NCI-H526 (cell line): Measurements from ENCODE around the gene SIGLEC14.
"Not testable (repeated sequence)": the region's sequence is repeated elsewhere in the genome, so short reads cannot be mapped to it uniquely, and the experiment has no call there.

Source experiments
- DNase-seq, 2 experiments: peaks; one replicate each; lab custom pipeline; 2025; lab: John Stamatoyannopoulos, UW

SIGLEC14 gene, protein sequence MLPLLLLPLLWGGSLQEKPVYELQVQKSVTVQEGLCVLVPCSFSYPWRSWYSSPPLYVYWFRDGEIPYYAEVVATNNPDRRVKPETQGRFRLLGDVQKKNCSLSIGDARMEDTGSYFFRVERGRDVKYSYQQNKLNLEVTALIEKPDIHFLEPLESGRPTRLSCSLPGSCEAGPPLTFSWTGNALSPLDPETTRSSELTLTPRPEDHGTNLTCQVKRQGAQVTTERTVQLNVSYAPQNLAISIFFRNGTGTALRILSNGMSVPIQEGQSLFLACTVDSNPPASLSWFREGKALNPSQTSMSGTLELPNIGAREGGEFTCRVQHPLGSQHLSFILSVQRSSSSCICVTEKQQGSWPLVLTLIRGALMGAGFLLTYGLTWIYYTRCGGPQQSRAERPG

DNA sequence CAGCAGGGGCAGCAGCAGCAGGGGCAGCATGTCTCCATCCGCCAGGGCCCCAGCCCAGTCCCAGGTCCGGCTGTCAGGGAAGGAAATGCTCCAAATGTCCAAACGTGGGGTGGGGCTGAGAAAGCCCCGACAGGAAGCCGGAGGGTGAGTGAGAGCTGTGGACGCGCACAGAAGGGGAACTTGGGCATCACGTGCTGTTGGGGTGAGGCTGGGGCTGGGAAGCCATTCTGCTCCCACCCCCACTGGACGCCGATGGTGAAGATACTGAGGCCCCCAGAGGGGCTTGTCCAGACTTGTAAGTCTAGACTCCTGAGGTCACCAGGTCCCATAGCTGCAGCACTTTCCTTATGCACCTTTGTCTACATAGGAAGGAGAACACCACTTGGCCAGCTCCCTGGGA, at the start of gene SIGLEC14:
Gene SIGLEC14, minus strand, starts transcription at position 96 of the 400 bp plus-strand sequence. Its CDS starts 66 bp downstream, at position 30.
- DNase-seq = not testable (repeated sequence)

DNA sequence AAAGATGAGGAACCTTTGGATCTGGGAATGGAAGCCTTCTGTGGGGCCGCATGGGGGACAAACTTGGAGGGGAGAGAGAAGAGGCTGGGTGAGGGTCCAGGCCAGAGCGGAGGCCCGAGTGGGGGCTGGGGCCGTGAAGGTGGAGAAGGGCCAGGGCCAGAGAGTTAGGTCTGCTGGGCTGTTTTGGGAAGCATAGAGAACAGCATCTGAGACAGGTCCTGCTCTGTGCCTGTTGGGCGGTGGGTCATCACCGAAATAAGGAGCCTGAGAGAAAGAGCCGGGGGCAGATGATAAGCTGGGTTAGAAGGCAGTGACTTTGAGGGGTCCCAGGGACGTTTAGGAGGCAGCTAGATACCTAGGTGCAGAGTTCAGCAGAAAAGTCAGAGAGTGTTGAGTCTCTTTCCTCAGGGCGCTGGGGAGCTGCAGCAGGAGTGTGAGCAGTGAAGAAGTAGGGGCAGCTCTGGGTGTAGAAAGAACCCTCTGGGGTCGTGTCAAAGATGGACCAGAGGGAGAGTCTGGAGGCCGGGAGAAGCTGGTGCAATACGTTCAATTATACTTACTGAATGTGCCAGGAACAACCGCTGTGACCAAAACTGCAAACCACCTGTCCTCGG, 49.2 kb upstream of the SIGLEC14 start:
- no peak for DNase-seq

DNA sequence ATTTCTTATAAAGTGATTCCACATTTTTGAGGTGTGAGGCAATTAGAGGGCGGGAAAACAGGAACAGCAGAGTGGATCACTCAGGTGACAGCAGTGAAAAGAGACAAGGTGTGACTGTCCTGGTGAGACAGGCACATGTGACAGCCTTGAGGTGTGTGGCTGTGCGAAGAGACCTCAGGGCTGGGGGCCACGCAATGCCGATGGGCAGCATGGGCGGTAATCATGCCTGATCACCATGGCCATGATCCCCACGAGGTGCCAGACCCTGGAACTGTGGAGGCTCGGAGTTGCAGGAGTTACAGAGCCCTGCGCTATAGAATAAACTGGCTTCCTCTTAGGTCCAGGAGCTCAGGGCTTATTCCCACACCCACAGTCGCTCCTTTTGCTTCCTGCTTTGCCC, 48.5 kb upstream of the SIGLEC14 start:
- DNase-seq = no peak

DNA sequence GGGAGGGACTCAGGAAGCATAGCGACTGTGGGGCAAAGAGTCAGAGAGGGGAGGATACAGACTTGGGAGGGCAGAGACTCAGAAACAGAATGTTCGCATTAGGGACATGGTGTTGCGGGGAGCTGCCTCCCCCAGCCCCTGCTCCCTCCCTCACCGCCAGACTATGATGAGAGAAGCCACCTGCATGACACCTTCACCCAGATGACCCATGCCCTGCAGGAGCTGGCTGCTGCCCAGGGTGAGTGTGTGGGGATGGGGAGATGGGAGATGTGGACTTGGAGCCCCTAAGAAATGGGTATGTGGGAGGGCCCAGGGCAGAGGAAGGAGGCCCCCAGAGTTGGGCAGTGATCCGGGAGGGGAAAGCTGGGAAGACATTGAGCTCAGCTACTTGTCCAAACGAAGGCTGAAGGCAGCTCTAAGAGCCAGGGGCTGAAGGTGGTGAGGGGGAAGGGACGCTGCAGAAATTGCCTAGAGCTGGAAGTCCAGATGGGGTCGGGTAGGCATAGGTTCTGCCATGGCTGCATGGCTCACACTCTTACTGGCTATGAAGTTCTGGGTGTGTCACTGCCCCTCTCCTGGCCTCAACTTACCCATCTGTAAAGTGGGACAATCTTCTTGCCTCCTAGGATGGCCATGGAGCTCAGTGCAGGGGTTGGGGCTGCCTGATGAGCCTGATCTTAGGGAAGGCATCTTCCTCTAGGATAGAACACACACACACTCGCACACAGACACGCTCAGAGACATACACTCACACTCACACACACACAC, 47.9 kb upstream of the SIGLEC14 start:
- DNase-seq = no peak

DNA sequence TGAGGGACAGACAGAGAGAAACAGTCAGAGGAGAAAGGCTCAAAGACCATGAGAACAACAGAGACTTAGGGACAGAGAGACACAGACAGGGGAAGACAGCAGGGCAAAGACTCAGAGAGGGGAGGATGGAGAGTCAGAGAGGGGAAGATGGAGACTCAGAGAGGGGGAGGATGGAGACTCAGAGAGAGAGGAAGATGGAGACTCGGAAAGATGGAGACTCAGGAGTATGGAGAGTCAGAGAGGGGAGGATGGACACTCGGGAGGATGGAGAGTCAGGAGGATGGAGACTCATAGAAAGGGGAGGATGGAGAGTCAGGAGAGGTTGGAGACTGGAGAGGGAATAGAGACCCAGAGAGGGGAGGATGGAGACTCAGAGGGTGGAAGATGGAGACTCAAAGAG, 47.2 kb upstream of the SIGLEC14 start:
- no peak for DNase-seq

DNA sequence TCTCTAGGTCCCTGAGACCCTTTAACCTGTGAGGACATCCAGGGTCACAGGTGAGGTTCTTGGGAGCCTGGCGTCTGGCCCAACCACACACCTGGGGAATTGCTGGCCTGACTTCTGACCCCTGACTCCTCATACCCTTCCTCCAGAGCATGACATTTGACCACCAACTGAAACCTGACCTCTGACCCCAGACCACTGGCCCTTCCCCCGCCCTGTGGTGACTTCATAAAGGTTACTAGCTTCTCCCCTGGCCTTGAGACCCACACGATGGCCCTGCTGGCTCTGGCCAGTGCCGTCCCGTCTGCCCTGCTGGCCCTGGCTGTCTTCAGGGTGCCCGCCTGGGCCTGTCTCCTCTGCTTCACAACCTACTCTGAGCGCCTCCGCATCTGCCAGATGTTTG, 46.6 kb upstream of the SIGLEC14 start, which contains the start of gene SPACA6:
Gene SPACA6, plus strand, starts transcription at position 71 of the 400 bp plus-strand sequence. Its CDS starts 197 bp downstream, at position 268.
- DNase-seq = no peak

DNA sequence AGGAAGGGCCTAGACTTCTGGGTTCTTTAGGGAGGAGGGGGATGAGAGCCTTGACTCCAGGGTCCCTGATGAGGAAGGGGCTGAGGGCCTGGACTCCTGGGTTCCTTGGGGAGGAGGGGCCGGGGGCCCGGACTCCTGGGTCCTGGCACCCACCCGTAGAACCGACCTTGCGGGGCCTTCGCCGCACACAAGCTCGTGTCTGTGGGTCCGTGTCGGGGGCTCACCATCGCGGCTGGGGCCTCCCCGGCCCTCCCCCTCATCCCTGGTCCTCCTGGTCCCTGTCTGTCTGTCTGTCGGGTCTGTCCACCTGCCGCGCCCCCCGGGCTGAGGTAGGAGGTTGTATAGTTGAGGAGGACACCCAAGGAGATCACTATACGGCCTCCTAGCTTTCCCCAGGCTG, 45.8 kb upstream of the SIGLEC14 start:
- DNase-seq = no peak

DNA sequence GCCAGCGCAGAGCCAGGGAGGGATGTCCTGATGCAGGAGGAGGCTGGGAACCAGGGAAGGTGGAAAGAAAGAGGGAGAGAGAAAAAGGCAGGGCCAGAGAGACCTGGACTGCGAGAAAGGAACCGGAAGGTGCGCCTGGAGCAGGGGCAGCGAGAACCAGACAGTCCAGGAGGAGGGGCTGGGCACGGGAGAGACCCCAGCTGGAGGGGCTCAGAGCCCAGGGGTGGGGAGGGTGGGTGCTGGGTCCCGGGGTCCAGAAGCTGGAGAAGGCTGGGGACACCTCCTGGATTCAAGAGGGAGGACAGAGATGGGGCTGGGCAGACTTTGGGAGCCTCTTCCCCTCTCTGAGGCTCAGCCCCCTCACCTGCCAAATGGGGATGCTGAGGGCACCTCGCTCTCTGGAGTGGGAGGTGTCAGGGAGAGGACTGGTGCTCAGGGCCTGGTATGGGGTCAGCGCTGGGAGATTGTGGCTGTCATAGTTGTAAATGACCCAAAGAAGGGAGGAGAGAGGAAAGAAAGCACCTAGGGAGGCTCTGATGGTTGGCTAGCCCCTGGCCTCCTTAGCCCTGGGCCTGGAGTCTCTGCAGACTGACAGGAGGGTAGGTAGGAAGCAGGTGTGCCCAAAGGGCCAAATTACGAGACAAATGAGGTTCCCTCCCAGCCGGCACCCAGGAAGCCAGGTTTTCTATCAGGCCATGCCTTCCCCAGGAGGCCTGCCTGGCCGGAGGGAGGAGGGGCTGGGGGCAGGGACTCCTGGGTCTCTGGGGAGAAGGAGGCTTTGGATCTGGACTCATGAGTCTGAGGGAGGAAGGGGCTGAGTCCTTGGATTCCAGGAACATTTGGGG, 45.2 kb upstream of the SIGLEC14 start:
- DNase-seq = peak in 1 of 2 experiments; percentile 34

DNA sequence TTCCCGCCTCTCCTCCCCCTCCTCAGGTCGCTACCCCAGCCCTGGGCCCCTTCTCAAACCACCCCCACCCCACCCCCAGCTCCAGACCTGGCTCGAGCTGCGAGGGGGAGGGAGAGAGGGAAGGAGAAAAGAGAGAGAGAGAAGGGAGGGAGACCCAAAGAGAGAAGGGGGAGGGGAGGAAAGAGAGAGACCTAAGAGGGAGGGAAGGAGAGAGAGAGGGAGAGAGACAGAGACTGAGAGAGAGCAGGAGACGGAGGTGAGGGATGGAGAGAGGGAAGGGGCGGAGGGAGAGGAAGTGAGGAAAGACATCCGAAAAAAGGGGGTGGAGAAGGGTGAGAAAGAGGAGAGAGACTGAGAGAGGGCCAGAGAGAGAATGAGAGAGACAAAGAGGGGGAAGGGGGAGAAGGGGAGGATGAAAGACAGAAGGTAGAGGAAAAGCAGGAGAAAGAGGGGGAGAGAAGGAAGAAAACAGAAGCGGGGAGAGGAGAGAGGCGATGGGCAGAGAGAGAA, 44.5 kb upstream of the SIGLEC14 start:
- peak; percentile 62 to 64 for DNase-seq

DNA sequence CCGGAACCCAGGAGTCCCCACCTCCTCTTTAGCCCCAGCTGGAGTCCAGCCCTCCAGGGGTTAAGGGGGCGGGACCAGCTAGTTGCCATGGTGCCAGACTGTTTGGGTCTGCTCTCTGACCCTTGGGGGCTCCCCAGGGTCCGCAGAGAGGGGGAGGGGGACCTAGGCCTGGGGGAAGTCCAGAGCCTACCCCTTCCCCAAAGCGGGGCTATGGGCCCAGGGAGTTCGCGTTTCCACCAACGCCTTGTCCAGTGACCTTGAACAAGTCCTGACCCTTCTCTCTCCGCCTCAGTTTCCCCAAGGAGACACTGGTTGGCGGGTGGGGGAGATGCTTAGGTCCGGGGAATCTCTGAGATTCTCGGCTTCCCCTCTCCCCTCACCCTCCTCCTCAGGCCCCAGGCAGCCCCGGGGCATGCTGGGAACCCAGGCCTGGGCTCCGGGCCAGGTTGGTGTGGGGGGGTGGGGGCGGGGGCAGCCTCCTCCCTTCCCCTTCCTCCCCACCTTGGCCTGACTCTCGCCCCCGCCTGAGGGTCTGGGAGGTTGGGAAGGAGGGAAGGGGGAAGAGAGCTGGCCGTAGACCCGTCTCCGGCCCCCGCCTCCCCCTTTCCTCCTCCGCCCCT, 43.9 kb upstream of the SIGLEC14 start:
- peak; percentile 62 to 81 for DNase-seq

DNA sequence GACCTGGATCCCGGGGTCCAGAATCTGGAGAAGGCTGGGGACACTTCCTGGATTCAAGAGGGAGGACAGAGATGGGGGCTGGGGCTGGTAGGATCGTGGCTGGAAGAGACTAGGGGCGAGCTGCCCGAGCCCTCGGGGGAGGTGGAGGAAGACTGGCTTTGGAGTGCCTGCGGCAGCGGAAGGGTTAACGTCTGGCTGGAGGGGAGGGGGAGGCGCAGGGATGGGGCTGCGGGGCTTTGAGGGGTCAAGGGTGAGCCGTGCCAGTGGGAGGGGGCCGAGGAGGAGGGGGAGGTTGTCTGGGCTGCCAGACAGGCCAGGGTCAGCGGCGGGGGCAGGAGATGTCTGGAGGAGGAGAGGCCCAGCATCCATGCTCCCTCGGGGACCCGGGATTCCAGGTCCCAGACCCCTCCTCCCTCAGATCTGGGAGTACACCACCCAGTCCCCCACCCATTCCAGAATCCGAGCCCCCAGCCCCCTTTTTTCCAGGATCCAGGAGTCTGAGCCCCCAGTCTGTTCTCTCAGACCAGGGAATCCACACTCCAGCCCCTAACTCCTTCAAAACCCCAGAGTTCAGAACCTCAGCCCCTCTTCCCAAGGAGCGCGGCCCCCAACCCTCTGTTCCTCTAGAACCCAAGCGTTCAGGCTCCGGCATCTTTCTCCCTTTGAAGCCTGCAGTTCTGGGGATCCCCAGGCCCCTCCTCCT, 43.3 kb upstream of the SIGLEC14 start:
- peak in 1 of 2 experiments; percentile 48 for DNase-seq

DNA sequence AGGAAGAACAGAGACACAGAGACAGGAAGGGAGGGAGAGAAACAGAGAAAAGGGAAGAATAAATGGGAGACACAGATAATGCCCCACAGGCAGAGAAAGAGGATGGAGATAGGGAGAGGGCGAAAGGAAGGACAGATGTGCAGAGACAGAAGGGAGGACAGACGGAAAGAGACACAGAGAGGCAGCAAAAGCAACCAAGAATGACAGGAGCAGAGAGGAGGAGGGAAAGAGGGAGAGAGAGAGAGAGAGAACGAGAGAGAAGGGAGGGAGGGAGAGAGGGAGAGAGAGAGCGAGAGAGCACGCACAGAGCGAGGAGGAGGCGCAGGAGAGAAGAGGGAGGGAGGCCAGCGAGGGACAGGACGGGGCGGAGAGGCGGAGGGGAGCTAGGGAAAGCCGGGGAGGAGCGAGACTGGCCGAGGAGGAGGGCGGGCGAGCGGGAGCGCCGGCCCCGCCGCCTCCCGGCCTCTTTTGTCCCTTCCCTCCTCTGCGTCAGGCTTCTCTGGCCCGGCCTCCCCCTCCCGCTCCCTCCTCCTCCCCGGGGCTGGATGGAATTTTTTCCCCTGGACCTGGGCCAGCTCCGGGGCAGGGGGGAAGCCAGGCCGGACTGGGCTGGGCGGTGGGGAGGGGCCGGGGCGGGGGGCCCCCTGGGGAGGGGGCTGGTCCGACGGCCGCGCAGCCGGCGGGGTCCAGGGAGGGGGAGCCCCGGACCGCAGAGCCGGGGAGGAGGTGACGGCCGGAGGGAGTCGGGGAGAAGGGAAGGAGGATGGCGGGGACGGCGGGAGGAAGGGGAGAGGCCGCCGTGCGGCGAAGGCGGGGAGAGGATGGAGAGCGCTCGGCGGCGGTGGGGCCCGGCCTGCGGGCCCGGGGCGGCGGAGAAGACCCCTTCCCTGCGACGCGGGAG, 42.3 kb upstream of the SIGLEC14 start:
- peak; percentile 33 to 87 for DNase-seq

DNA sequence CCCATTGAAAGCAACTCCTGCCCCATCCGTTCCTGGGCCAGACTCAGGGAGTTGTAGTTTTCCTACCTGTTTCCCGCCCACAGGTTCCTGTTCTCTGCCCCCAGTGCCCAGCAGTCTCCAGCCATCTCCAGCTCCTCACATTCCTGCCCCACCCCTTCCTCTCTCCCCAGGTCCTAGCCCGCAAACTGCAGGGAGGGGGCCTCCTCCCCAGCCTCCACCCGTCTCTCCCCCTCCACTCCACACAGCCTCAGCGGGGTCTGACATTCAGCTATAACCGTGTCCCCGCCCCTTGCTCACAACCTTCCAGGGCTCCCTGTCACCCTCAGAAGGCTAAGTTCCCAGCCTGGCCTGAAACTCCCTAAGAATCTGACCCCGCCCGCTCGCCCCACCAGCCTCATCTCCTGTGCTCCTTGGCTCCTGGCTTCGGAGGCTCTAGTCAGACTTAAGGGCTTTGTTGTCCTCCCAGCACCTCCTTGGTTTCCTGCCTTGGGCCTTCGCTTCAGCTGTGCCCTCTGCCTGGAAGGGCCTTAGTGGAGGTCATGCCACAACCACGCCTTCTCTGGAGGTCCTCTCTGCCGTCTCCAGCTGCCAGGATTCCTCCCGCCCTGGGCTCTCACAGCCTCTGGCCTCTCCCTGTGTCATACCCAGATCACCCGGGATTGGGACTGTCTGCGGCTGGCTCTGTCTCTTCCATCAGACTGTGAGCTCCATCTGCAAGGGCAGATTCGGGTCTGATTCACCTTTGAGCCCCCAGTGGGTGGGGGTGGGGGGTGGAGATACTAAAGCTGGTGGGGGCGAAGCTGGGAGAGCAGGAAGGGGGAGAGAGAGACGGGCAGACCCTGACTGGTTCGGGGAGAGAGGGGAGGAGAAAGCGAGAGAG, 41.4 kb upstream of the SIGLEC14 start:
- DNase-seq = peak; percentile 10 to 60

DNA sequence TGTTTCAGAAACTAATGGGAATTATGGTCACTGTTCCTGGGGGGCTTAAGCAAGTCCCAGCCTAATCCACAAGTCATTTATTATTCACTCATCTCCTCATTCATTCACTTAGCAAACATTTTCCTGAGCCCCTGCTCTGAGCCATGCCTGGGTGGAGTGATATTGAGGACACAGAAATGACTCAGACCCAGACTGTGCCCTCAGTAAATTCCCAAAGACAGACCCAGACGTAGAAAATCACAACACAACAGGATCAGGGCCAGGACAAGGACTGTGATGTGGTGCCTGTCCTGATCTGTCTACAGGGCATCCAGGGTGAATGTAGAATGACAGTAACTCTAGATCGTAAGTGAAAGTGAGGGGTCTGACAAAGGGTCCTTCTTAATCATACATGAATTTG, 39.5 kb upstream of the SIGLEC14 start:
- no peak for DNase-seq

DNA sequence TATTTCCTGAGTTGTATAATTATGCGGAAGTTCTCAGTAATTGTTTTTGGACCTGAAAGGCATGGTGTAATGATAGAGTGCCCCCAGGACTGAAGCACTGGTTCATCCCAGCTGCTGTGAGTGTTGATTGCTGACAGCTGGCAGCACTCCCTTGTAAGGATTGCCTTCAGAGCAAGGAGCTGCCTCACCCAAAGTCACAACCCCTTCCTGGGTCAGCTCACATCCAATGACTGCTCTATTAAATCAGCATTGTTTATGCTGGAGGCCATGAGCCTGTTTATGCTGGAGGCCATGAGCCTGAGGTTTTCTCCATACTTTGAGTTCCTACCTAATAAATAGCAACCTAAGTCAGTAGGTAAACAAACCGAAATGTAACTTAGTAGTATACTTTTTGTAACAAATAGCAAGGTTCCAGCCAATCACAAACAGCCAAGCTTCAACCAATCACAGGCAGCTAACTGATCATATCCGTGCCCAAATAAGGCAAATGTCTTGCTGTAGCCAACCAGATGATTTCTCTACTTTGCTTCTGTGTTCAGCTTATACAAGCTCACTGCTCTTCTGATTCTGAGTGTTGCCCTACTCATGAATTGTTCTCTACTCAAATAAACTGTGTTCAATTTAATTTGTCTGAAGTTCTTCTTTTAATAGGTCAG, 34.8 kb upstream of the SIGLEC14 start:
- DNase-seq = no peak

DNA sequence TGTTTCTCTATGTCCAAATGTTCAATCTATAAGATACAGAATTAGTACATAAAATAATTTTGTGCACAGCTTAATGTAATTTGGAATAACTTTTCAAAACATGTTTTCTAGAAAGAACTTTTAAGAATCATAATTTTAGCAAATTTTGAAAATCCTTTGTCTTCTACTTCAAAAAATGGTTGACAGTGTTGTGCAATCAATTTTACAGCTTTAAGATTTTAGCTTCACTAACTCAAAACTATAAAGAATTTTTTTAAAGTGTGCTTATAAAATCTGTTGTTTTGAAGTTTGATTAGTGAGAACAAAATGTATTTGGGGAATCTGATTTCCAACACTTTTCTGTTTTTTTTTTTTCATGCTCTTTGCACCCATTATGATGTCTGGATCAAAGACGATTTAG, 33.8 kb upstream of the SIGLEC14 start:
- no peak for DNase-seq

DNA sequence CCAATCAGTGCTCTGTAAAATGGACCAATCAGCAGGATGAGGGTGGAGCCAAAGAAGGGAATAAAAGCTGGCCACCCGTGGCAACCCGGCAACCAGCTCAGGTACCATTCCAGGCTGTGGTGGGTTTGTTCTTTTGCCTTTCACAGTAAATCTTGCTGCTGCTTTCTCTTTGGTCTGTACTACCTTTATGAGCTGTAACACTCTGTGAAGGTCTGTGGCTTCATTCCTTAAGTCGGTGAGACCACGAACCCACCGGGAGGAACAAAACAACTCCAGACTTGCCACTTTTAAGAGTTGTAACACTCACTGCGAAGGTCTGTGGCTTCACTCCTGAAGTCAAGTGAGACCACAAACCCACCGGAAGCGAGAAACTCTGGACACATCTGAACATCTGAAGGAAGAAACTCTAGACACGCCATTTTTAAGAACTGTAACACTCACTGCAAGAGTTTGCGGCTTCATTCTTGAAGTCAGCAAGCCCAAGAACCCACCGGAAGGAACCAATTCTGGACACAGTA, 30.0 kb upstream of the SIGLEC14 start:
- DNase-seq = no peak
